RWPE1 (cell line): ENCODE data around the gene CDK15.
"Not testable (repeated sequence)": the region's sequence is repeated elsewhere in the genome, so short reads cannot be mapped to it uniquely, and the experiment has no call there.

Source experiments
- CTCF ChIA-PET: fragments of 350-600 bp; sonication (Branson Sonifier 250); formaldehyde crosslinking; extraction: SDS; loops from one replicate; lab custom pipeline; 2021; lab: Yijun Ruan, JAX
- POLR2A ChIA-PET: fragments of 400-600 bp; formaldehyde crosslinking; extraction: SDS; loops from one replicate; lab custom pipeline; 2020; ENCODE audit warnings: antibody characterized with exemption; ENCODE audit not compliant: low non-redundant PET; lab: Yijun Ruan, JAX
- DNase-seq: peaks from one replicate; pipeline ENCODE4 v3.0.0; 2012; ENCODE audit warnings: low spot score
- H3K27ac ChIP-seq: fragments of 450-650 bp; 2 replicates; pipeline ENCODE4 v1.5.1; 2017
- CTCF ChIP-seq: fragments of 450-650 bp; conservative IDR thresholded peaks from 2 replicates; pipeline ENCODE4 v1.5.1; 2017; ENCODE audit warnings: low read depth, mild to moderate bottlenecking

The CDK15 gene

GRCh38 chr2:201807452-201807999, 1.2 kb downstream of the CDK15 start:
- TF ChIP-seq CTCF: no peak
- DNase-seq: no peak
- POLR2A ChIA-PET: no interaction called here
- CTCF ChIA-PET: interaction anchor here (0.7 kb wide), 1 partner anchor 70 kb away, joined by 10 read pairs; no protein-coding TSS in a partner anchor
- no peak overlapping the region for H3K27ac ChIP-seq

GRCh38 chr2:201808027-201808426, 1.7 kb downstream of the CDK15 start:
- ChIA-PET POLR2A (no interaction called here), CTCF (interaction anchor here (1.0 kb wide), 1 partner anchor 13 kb away, joined by 3 read pairs; no protein-coding TSS in a partner anchor)
- no peak for TF ChIP-seq CTCF
- no peak for DNase-seq
- H3K27ac ChIP-seq: no peak overlapping the region

GRCh38 chr2:201809633-201810032, 3.3 kb downstream of the CDK15 start:
- no peak for DNase-seq
- TF ChIP-seq CTCF: no peak
- POLR2A ChIA-PET: no interaction called here
- H3K27ac ChIP-seq: no peak overlapping the region
- CTCF ChIA-PET: interaction anchor here (0.6 kb wide), 1 partner anchor 71 kb away, joined by 3 read pairs; no protein-coding TSS in a partner anchor

- DNase-seq, POLR2A ChIA-PET, H3K27ac ChIP-seq, CTCF ChIA-PET: not testable (repeated sequence)
Observed at GRCh38 chr2:201810604-201811003, 4.3 kb downstream of the CDK15 start.

DNA sequence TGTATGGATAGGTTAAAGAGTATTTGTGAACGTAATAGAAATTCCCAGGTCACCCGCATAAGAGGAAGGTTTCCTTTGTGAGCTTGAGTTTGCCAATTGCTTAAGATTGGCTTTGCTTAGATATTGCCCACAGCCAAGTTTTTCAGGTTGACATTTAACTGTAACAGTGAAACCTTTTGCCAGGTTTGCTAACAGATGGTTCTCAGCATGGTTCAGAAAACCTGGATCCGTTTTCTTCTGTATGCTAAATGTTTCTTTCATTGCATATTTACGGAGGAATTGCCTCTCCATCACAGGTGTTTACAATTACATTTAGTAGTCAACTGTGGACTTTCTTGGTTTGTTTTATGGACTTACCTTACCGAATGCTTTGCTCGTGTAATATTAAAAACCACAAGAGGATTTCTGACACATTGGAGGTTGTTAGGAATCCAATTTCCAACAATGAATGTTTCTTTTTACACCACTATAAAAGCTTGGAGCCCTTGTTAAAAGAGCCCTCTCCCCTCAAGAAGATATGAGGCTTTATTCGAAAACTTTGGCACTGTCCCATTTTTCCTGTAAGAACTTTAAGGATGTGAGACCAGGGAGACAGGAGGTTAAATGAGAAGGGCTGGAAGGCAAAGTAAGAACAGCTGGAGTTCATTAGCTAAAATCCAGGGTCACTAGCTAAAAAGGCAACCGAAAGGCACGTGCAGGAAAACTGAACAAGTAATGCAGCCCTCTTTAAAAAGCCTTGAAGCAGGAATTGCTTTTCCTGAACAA, 7.8 kb downstream of the CDK15 start:
- H3K27ac ChIP-seq: no peak overlapping the region
- no peak for TF ChIP-seq CTCF
- CTCF ChIA-PET: interaction anchor here (0.6 kb wide), 1 partner anchor 70 kb away, joined by 3 read pairs; no protein-coding TSS in a partner anchor
- POLR2A ChIA-PET: no interaction called here
- DNase-seq: no peak

- ChIA-PET CTCF (interaction anchor here (0.6 kb wide), 1 partner anchor 308 kb away, joined by 3 read pairs; no protein-coding TSS in a partner anchor), POLR2A (no interaction called here)
- no peak for TF ChIP-seq CTCF
- H3K27ac ChIP-seq: no peak overlapping the region
- no peak for DNase-seq
Observed at GRCh38 chr2:201816657-201817575, 10.6 kb downstream of the CDK15 start.
